Measurements from ENCODE around the gene SHB. TPM values are rescaled to one million over a fixed set of nuclear protein-coding genes. Genes with fewer than 3 reads are reported as not detected.

SHB gene
- total RNA-seq, 1 donor from 2014 or later = 18.5 TPM

- Mint-ChIP-seq H3K36me3 (ENCODE audit: low read depth, unreplicated experiment) (no peaks in the 10 kb centered on the region), H3K27me3 (ENCODE audit: unreplicated experiment) (peaks cover 1% of the 10 kb centered on the region), H3K9me3 (ENCODE audit: unreplicated experiment) (no peaks in the 10 kb centered on the region), H3K4me3 (ENCODE audit: unreplicated experiment) (no peak overlapping the region), H3K27ac (ENCODE audit: unreplicated experiment) (no peak overlapping the region), H3K4me1 (ENCODE audit: unreplicated experiment) (peaks cover 9% of the 10 kb centered on the region)
- no peak for DNase-seq (ENCODE audit: low spot score)
- TF ChIP-seq CTCF (IDR thresholded peaks at IDR 0.05; ENCODE audit: unreplicated experiment) = no peak
These were observed 163.9 kb downstream of the SHB start for GRCh38 chr9:37905131-37905505.

- peak; percentile 36 for TF ChIP-seq CTCF (IDR thresholded peaks at IDR 0.05; ENCODE audit: unreplicated experiment)
- Mint-ChIP-seq H3K27ac (ENCODE audit: unreplicated experiment) (peak overlapping the region; percentile 8), H3K36me3 (ENCODE audit: low read depth, unreplicated experiment) (no peaks in the 10 kb centered on the region), H3K4me1 (ENCODE audit: unreplicated experiment) (peaks cover 9% of the 10 kb centered on the region), H3K27me3 (ENCODE audit: unreplicated experiment) (peaks cover 1% of the 10 kb centered on the region), H3K9me3 (ENCODE audit: unreplicated experiment) (no peaks in the 10 kb centered on the region), H3K4me3 (ENCODE audit: unreplicated experiment) (peak overlapping the region; percentile 96)
- DNase-seq (ENCODE audit: low spot score) = no peak
These were observed 164.4 kb downstream of the SHB start for GRCh38 chr9:37904445-37905130.

- no peaks in the 10 kb centered on the region for H3K9me3 Mint-ChIP-seq (ENCODE audit: unreplicated experiment)
- H3K4me3 Mint-ChIP-seq (ENCODE audit: unreplicated experiment) = peak within 1 kb of the TSS; percentile 96
- H3K36me3 Mint-ChIP-seq (ENCODE audit: low read depth, unreplicated experiment) = no peaks in the 10 kb centered on the region
- peaks cover 1% of the 10 kb centered on the region for H3K27me3 Mint-ChIP-seq (ENCODE audit: unreplicated experiment)
- TF ChIP-seq CTCF (IDR thresholded peaks at IDR 0.05; ENCODE audit: unreplicated experiment) = peak; percentile 90
- H3K4me1 Mint-ChIP-seq (ENCODE audit: unreplicated experiment) = peaks cover 9% of the 10 kb centered on the region
- DNase-seq (ENCODE audit: low spot score) = peak; percentile 97
- peak within 1 kb of the TSS; percentile 8 for H3K27ac Mint-ChIP-seq (ENCODE audit: unreplicated experiment)
These were observed 165.2 kb downstream of the SHB start, which contains the start of gene SLC25A51 for GRCh38 chr9:37903647-37904444. Gene SLC25A51 (minus strand): TSS chr9:37904127. CDS start chr9:37888550, 15,577 bp downstream.

- Mint-ChIP-seq H3K27ac (ENCODE audit: unreplicated experiment) (no peak overlapping the region), H3K4me1 (ENCODE audit: unreplicated experiment) (peaks cover 9% of the 10 kb centered on the region), H3K27me3 (ENCODE audit: unreplicated experiment) (peaks cover 1% of the 10 kb centered on the region), H3K9me3 (ENCODE audit: unreplicated experiment) (no peaks in the 10 kb centered on the region), H3K36me3 (ENCODE audit: low read depth, unreplicated experiment) (no peaks in the 10 kb centered on the region), H3K4me3 (ENCODE audit: unreplicated experiment) (peak overlapping the region; percentile 96)
- no peak for TF ChIP-seq CTCF (IDR thresholded peaks at IDR 0.05; ENCODE audit: unreplicated experiment)
- no peak for DNase-seq (ENCODE audit: low spot score)
These were observed 166.0 kb downstream of the SHB start for GRCh38 chr9:37902796-37903646.
